OCI-LY3 (cell line): ENCODE data around the gene ADAM8.

ENCODE experiments used
- H2AFZ ChIP-seq: fragments of 200-600, 300-600 bp; shearing (Covaris generic); 2 replicates; pipeline ENCODE4 v1.6.0; 2014; ENCODE audit warnings: antibody characterized with exemption, low read depth, low read length
- H3K27ac ChIP-seq: fragments of 200-600, 300-600 bp; sonication (generic); 2 replicates; pipeline ENCODE4 v1.5.1; 2014; ENCODE audit warnings: mild to moderate bottlenecking, low read length, moderate library complexity, mixed read lengths
- H3K27me3 ChIP-seq: fragments of 200-600, 300-600 bp; sonication (generic); 2 replicates; pipeline ENCODE4 v1.6.1; 2014; ENCODE audit warnings: low read depth, low read length, mixed read lengths
- H3K36me3 ChIP-seq: fragments of 200-600, 300-600 bp; sonication (generic); replicated peaks from 2 replicates; pipeline ENCODE3; 2014; ENCODE audit warnings: low read depth, low read length, mixed read lengths
- H3K4me1 ChIP-seq: fragments of 300-600, 200-600 bp; sonication (generic); 2 replicates; pipeline ENCODE4 v1.6.1; 2014; ENCODE audit warnings: low read length, mixed read lengths
- H3K4me2 ChIP-seq: fragments of 200-600, 300-600 bp; sonication (generic); 2 replicates; pipeline ENCODE4 v1.6.1; 2014; ENCODE audit warnings: low read length, mixed read lengths
- H3K4me3 ChIP-seq: fragments of 300-600, 200-600 bp; sonication (generic); 2 replicates; pipeline ENCODE4 v1.5.1; 2014; ENCODE audit warnings: antibody characterized with exemption, mild to moderate bottlenecking, low read length, moderate library complexity
- H3K79me2 ChIP-seq: fragments of 300-600, 200-600 bp; shearing (Covaris generic); 2 replicates; pipeline ENCODE4 v1.6.1; 2014; ENCODE audit warnings: mild to moderate bottlenecking, low read length, mixed read lengths
- H3K9ac ChIP-seq: fragments of 300-600, 200-600 bp; shearing (Covaris generic); 2 replicates; pipeline ENCODE4 v1.6.0; 2014; ENCODE audit warnings: mild to moderate bottlenecking, low read length, moderate library complexity
- H3K9me3 ChIP-seq: fragments of 200-600, 300-600 bp; shearing (Covaris generic); 2 replicates; pipeline ENCODE4 v1.6.1; 2014; ENCODE audit warnings: low read length, mixed read lengths; ENCODE audit not compliant: insufficient read depth
- H4K20me1 ChIP-seq: fragments of 200-600, 300-600 bp; sonication (generic); 2 replicates; pipeline ENCODE4 v1.6.1; 2016; ENCODE audit warnings: low read length, mixed read lengths; ENCODE audit not compliant: insufficient read depth
- EZH2phosphoT487 ChIP-seq: fragments of 200-600 bp; shearing (Covaris generic); IDR thresholded peaks from 2 replicates; pipeline ENCODE4 v1.6.1; 2018; ENCODE audit warnings: antibody characterized with exemption, mixed run types, low read depth
- TF ChIP-seq, protein P1 (sequence below): fragments of 200-600, 300-600 bp; sonication (generic); IDR thresholded peaks from 2 replicates; pipeline ENCODE4 v1.5.1; 2014; ENCODE audit warnings: antibody characterized with exemption, low read length, low read depth

Gene ADAM8

GRCh38 chr10:133316266-133316665 is 39.6 kb upstream of the ADAM8 start:
- TF ChIP-seq, protein P1, sequence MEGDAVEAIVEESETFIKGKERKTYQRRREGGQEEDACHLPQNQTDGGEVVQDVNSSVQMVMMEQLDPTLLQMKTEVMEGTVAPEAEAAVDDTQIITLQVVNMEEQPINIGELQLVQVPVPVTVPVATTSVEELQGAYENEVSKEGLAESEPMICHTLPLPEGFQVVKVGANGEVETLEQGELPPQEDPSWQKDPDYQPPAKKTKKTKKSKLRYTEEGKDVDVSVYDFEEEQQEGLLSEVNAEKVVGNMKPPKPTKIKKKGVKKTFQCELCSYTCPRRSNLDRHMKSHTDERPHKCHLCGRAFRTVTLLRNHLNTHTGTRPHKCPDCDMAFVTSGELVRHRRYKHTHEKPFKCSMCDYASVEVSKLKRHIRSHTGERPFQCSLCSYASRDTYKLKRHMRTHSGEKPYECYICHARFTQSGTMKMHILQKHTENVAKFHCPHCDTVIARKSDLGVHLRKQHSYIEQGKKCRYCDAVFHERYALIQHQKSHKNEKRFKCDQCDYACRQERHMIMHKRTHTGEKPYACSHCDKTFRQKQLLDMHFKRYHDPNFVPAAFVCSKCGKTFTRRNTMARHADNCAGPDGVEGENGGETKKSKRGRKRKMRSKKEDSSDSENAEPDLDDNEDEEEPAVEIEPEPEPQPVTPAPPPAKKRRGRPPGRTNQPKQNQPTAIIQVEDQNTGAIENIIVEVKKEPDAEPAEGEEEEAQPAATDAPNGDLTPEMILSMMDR: no peak
- TF ChIP-seq EZH2phosphoT487: no peak

DNA sequence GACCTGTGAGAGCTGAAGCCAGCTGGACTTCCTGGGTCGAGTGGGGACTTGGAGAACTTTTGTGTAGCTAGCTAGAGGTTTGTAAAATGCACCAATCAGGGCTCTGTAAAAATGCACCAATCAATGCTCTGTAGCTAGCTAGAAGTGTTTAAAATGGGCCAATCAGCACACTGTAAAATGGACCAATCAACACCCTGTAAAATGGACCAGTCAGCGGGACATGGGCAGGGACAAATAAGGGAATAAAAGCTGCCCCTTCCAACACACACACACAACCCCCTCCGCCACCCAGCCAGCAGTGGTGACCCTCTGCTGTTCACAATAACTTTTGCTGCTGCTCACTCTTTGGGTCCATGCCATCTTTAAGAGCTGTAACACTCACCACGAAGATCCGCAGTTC is 39.2 kb upstream of the ADAM8 start:
- no peaks in the 10 kb centered on the region for H3K27me3 ChIP-seq
- no peaks in the 10 kb centered on the region for H3K36me3 ChIP-seq
- no peak for TF ChIP-seq EZH2phosphoT487
- TF ChIP-seq, protein P1: no peak
- no peak overlapping the region for H3K4me3 ChIP-seq
- no peak overlapping the region for H2AFZ ChIP-seq
- H3K4me2 ChIP-seq: no peak overlapping the region
- H3K9me3 ChIP-seq: no peaks in the 10 kb centered on the region
- H3K9ac ChIP-seq: no peak overlapping the region
- no peaks in the 10 kb centered on the region for H3K4me1 ChIP-seq
- H3K27ac ChIP-seq: no peak overlapping the region
- no peaks in the 10 kb centered on the region for H3K79me2 ChIP-seq
- no peaks in the 10 kb centered on the region for H4K20me1 ChIP-seq

More at GRCh38 chr10:133316266-133316665, 39.6 kb upstream of the ADAM8 start:
- Histone ChIP-seq H3K4me3 (no peak overlapping the region), H3K9me3 (no peaks in the 10 kb centered on the region), H3K4me1 (no peaks in the 10 kb centered on the region), H3K36me3 (no peaks in the 10 kb centered on the region), H3K4me2 (no peak overlapping the region), H3K79me2 (no peaks in the 10 kb centered on the region), H4K20me1 (no peaks in the 10 kb centered on the region), H3K27ac (no peak overlapping the region), H2AFZ (no peak overlapping the region), H3K27me3 (no peaks in the 10 kb centered on the region), H3K9ac (no peak overlapping the region)

DNA sequence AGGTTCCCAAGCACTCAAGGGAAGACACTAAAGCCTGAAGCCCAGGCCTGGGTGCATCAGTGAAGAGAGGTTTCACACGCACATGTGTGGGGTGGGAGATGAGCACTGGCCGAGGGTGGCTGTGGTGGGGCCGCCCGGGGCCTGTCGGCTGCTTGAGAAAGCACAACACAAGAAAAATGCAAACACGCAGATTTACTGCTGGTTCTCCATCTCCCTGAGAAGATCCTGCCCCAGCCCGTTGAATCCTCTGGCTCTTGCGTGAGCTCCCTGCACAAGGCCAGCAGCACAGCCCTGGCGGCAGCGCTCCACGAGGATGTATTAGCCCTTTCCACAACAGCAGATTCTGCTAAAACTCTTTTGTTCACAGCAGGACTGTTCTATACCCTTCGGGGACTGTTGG is 38.2 kb upstream of the ADAM8 start:
- H3K9ac ChIP-seq: no peak overlapping the region
- H3K79me2 ChIP-seq: no peaks in the 10 kb centered on the region
- H3K27me3 ChIP-seq: no peaks in the 10 kb centered on the region
- no peaks in the 10 kb centered on the region for H4K20me1 ChIP-seq
- no peak overlapping the region for H2AFZ ChIP-seq
- no peak for TF ChIP-seq EZH2phosphoT487
- TF ChIP-seq, protein P1: no peak
- no peak overlapping the region for H3K27ac ChIP-seq
- no peaks in the 10 kb centered on the region for H3K4me1 ChIP-seq
- no peak overlapping the region for H3K4me2 ChIP-seq
- H3K4me3 ChIP-seq: no peak overlapping the region
- peaks cover 1% of the 10 kb centered on the region for H3K36me3 ChIP-seq
- no peaks in the 10 kb centered on the region for H3K9me3 ChIP-seq

DNA sequence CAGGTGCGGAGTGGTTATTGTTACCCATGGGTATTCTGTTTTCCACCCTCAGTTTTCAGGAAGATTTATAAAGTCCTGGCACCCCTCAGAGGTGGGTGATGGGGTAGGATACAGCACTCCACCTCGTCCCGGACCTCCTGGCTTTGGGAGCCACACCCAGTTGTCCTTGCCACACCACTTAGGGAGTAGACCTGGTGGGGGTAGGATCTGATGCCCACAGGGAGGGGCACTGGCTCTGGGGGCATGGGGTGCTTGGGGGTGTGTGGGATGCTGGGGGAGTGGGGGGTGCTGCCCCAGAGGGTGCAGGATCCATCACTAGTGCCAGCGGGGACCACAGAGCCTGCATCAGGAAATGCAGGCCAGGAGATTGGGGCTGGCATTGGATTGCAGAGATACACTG is 36.5 kb upstream of the ADAM8 start:
- Histone ChIP-seq H3K4me2 (no peak overlapping the region), H3K4me1 (0 out of 2 replicates have a peak, but pooled peaks cover 4% of the 10 kb centered on the region), H4K20me1 (peaks cover 4% of the 10 kb centered on the region; the same call in 1 of the 2 replicates), H3K9ac (no peak overlapping the region), H3K27ac (no peak overlapping the region), H3K9me3 (no peaks in the 10 kb centered on the region), H2AFZ (no peak overlapping the region), H3K27me3 (no peaks in the 10 kb centered on the region), H3K4me3 (no peak overlapping the region), H3K36me3 (peaks cover 4% of the 10 kb centered on the region), H3K79me2 (peaks cover 5% of the 10 kb centered on the region)
- TF ChIP-seq EZH2phosphoT487: no peak

- Histone ChIP-seq H3K4me1 (0 out of 2 replicates have a peak, but pooled peaks cover 4% of the 10 kb centered on the region), H3K9me3 (no peaks in the 10 kb centered on the region), H3K4me3 (no peak overlapping the region), H3K79me2 (peaks cover 9% of the 10 kb centered on the region), H3K27ac (no peak overlapping the region), H3K9ac (no peak overlapping the region), H3K27me3 (no peaks in the 10 kb centered on the region), H3K36me3 (peaks cover 4% of the 10 kb centered on the region), H4K20me1 (peaks cover 4% of the 10 kb centered on the region; the same call in 1 of the 2 replicates), H2AFZ (no peak overlapping the region), H3K4me2 (no peak overlapping the region)
- TF ChIP-seq EZH2phosphoT487: no peak
- TF ChIP-seq, protein P1: no peak
Observed at GRCh38 chr10:133312769-133313145, 36.1 kb upstream of the ADAM8 start.
